HCT116 (cell line): ENCODE measurements around the gene NSMCE1.

Source experiments
- CEBPB ChIP-seq: IDR thresholded peaks from 2 replicates; pipeline ENCODE4 v1.6.1; 2012; ENCODE audit warnings: low read depth
- CTCF ChIP-seq, 3 experiments: fragments of 200-600 bp in 1 of 3; sonication (generic) in 1 of 3; IDR thresholded peaks in 2 of 3; conservative IDR thresholded peaks in 1 of 3; 2 replicates each; pipeline ENCODE4 v1.5.1; 2012 to 2017; ENCODE audit warnings: low read depth in 2 of 3, low read length in 2 of 3, antibody characterized with exemption in 1 of 3, borderline replicate concordance in 1 of 3, control low read depth in 1 of 3, mild to moderate bottlenecking in 1 of 3, mixed read lengths in 1 of 3, mixed run types in 1 of 3, moderate library complexity in 1 of 3; ENCODE audit not compliant: insufficient read depth in 1 of 3
- EZH2 ChIP-seq: fragments of 200-600 bp; sonication (generic); IDR thresholded peaks from 2 replicates; pipeline ENCODE4 v1.6.1; 2017; ENCODE audit warnings: antibody characterized with exemption, mixed run types
- EZH2phosphoT487 ChIP-seq: fragments of 200-600 bp; IDR thresholded peaks from 2 replicates; pipeline ENCODE4 v1.6.1; 2018; ENCODE audit warnings: antibody characterized with exemption, borderline replicate concordance
- JUND ChIP-seq: IDR thresholded peaks from 2 replicates; pipeline ENCODE4 v1.6.1; 2012
- MAX ChIP-seq: IDR thresholded peaks from 2 replicates; pipeline ENCODE4 v1.6.1; 2012
- POLR2A ChIP-seq: IDR thresholded peaks from 2 replicates; pipeline ENCODE4 v1.7.0; 2011; ENCODE audit warnings: borderline replicate concordance; ENCODE audit not compliant: insufficient read depth, insufficient read length; ENCODE audit errors: extremely low read depth
- POLR2AphosphoS5 ChIP-seq: IDR thresholded peaks from 2 replicates; pipeline ENCODE4 v1.6.1; 2011; ENCODE audit warnings: mild to moderate bottlenecking, low read depth, low read length, moderate library complexity
- REST ChIP-seq: IDR thresholded peaks from 2 replicates; pipeline ENCODE4 v1.6.1; 2012; ENCODE audit warnings: low read depth
- SRF ChIP-seq: IDR thresholded peaks from 2 replicates; pipeline ENCODE4 v1.6.1; 2012; ENCODE audit warnings: low read depth
- YY1 ChIP-seq: IDR thresholded peaks from 2 replicates; pipeline ENCODE4 v1.6.1; 2011; ENCODE audit warnings: low read length, low read depth, moderate library complexity, mild to moderate bottlenecking; ENCODE audit not compliant: insufficient replicate concordance; ENCODE audit errors: extremely low read depth
- ZFX ChIP-seq: fragments of 450-650 bp; IDR thresholded peaks from 2 replicates; pipeline ENCODE4 v1.6.1; 2017

- TF ChIP-seq REST (no peak), POLR2A (no peak), CTCF (IDR thresholded peaks at IDR 0.05 in 2 of 3, conservative IDR thresholded peaks at IDR 0.05 in 1 of 3; ENCODE audit: borderline replicate concordance in 1 of 3, insufficient read depth in 1 of 3, low read depth in 2 of 3, low read length in 2 of 3) (no peak), MAX (no peak), ZFX (no peak), YY1 (no peak), POLR2AphosphoS5 (no peak), EZH2 (no peak), EZH2phosphoT487 (no peak), CEBPB (no peak), JUND (no peak), SRF (no peak)
Measured at GRCh38 chr16:27239906-27240655, 28.5 kb downstream of the NSMCE1 start.
